ENCODE data around the gene SARDH. TPM values are rescaled to one million over a fixed set of nuclear protein-coding genes. Genes with fewer than 3 reads are reported as not detected.
A peak's percentile ranks its signal among the peaks of the same experiment; 100 is the strongest.

The SARDH gene
- polyA plus RNA-seq, 3 donors, result not detected

DNA sequence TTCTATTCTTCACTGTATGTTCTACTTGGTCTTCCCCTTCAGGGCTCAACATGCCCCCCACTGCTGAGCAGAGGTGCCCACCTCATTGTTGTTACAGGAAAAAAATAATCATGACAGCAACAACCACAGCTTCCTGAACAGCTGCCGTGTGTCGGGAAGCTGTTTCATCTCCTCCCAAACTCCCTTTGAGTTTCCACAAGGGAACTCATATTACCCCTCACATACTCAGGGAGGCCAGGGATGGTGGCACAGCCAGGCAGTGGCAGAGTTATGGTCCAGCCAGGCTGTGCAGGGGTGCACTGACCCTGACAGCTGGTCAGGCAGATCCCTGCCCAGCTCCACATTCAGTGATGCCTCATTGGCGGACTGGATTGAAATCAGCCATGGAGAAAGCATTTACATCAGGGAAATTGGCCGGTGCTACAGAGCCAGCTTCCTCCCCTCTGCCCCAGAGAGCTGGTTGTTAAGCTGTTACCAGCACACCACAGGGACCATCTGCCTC lies 37.3 kb downstream of the SARDH start:
- Histone ChIP-seq H3K79me2 (ENCODE audit: insufficient read depth, low read length) (no peaks in the 10 kb centered on the region), H3K4me3 (replicated peaks in 1 of 3; ENCODE audit: low read depth in 2 of 3, low read length in 3 of 3) (no peak overlapping the region)
- H3K4me1 Mint-ChIP-seq, result peaks cover 3% of the 10 kb centered on the region

DNA sequence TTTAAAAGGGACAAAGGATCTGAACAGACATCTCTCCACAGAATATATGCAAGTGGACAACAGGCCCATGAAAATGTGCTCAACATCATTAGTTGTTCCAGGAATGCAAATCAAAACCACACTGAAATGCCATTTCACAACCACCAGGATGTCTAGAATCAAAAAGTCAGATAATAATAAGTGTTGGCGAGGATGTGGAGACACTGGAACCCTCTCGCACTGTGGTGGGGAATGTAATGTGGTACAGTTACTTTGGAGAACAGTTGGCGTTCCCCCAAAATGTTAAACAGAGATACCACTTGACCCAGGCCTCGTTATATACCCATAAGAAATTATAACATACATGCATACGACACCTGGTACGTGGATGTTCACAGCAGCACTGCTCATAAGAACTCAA lies 38.6 kb downstream of the SARDH start:
- Histone ChIP-seq H3K4me3 (replicated peaks in 1 of 3; ENCODE audit: low read depth in 2 of 3, low read length in 3 of 3) (no peak overlapping the region), H3K36me3 (replicated peaks in 1 of 2; ENCODE audit: control insufficient read depth in 1 of 2, insufficient read depth in 2 of 2, low read length in 2 of 2) (no peaks in the 10 kb centered on the region), H3K4me1 (ENCODE audit: control insufficient read depth in 1 of 2, insufficient read depth in 2 of 2, low read length in 2 of 2) (peaks cover 9 to 12% of the 10 kb centered on the region in 2 donors), H3K27me3 (ENCODE audit: control insufficient read depth in 2 of 2, insufficient read depth in 2 of 2, low read length in 2 of 2) (peaks cover 0 to 26% of the 10 kb centered on the region in 2 donors), H3K4me2 (replicated peaks; ENCODE audit: extremely low read depth, low read length, poor library complexity, severe bottlenecking) (no peak overlapping the region), H3K27ac (ENCODE audit: low read depth in 1 of 2, low read length in 2 of 2) (no peak overlapping the region), H2AFZ (ENCODE audit: insufficient read depth, low read depth, low read length, poor library complexity, severe bottlenecking) (no peak overlapping the region), H3K9ac (ENCODE audit: insufficient read depth, low read length, poor library complexity, severe bottlenecking) (no peak overlapping the region), H4K20me1 (ENCODE audit: insufficient read depth, low read length) (no peaks in the 10 kb centered on the region), H3K79me2 (ENCODE audit: insufficient read depth, low read length) (no peaks in the 10 kb centered on the region), H3K9me3 (replicated peaks in 1 of 2; ENCODE audit: control insufficient read depth in 1 of 2, insufficient read depth in 1 of 2, low read length in 2 of 2) (no peaks in the 10 kb centered on the region)
- Mint-ChIP-seq H3K4me3 (no peak overlapping the region), H3K9me3 (peaks cover 0 to 3% (median 0%) of the 10 kb centered on the region in 7 donors), H3K4me1 (peaks cover 3% of the 10 kb centered on the region), H3K36me3 (no peaks in the 10 kb centered on the region), H3K27me3 (ENCODE audit: low read depth in 3 of 3) (peaks cover 23 to 39% (median 26%) of the 10 kb centered on the region in 3 donors), H3K27ac (no peak overlapping the region)
- TF ChIP-seq, protein P1, sequence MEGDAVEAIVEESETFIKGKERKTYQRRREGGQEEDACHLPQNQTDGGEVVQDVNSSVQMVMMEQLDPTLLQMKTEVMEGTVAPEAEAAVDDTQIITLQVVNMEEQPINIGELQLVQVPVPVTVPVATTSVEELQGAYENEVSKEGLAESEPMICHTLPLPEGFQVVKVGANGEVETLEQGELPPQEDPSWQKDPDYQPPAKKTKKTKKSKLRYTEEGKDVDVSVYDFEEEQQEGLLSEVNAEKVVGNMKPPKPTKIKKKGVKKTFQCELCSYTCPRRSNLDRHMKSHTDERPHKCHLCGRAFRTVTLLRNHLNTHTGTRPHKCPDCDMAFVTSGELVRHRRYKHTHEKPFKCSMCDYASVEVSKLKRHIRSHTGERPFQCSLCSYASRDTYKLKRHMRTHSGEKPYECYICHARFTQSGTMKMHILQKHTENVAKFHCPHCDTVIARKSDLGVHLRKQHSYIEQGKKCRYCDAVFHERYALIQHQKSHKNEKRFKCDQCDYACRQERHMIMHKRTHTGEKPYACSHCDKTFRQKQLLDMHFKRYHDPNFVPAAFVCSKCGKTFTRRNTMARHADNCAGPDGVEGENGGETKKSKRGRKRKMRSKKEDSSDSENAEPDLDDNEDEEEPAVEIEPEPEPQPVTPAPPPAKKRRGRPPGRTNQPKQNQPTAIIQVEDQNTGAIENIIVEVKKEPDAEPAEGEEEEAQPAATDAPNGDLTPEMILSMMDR (IDR thresholded peaks at IDR 0.05), result no peak
- WGBS (ENCODE audit: insufficient coverage), result no CpG with 5 or more reads among the region's 6 CpGs
- intact Hi-C loops (cut with micrococcal nuclease), result no loop called here
- no peak for DNase-seq

More for the DNA sequence above, 37.3 kb downstream of the SARDH start:
- no peak overlapping the region for H2AFZ ChIP-seq (ENCODE audit: insufficient read depth, low read depth, low read length, poor library complexity, severe bottlenecking)
- TF ChIP-seq, protein P1 (IDR thresholded peaks at IDR 0.05), result no peak
- Mint-ChIP-seq H3K9me3 (peaks cover 0 to 3% (median 0%) of the 10 kb centered on the region in 7 donors), H3K4me3 (peak overlapping the region in 1 of 2 donors; percentile 60), H3K27ac (peak overlapping the region in 1 of 7 donors; percentile 22), H3K36me3 (no peaks in the 10 kb centered on the region), H3K27me3 (ENCODE audit: low read depth in 3 of 3) (peaks cover 22 to 41% (median 26%) of the 10 kb centered on the region in 3 donors)
- no peak overlapping the region for H3K4me2 ChIP-seq (replicated peaks; ENCODE audit: extremely low read depth, low read length, poor library complexity, severe bottlenecking)
- H3K36me3 ChIP-seq (replicated peaks in 1 of 2; ENCODE audit: control insufficient read depth in 1 of 2, insufficient read depth in 2 of 2, low read length in 2 of 2), result no peaks in the 10 kb centered on the region
- H3K9me3 ChIP-seq (replicated peaks in 1 of 2; ENCODE audit: control insufficient read depth in 1 of 2, insufficient read depth in 1 of 2, low read length in 2 of 2), result no peaks in the 10 kb centered on the region
- intact Hi-C loops (cut with micrococcal nuclease), result no loop called here
- WGBS (ENCODE audit: insufficient coverage), result 27% methylated on average over 4 of the region's 4 CpGs
- no peaks in the 10 kb centered on the region for H4K20me1 ChIP-seq (ENCODE audit: insufficient read depth, low read length)
- no peak overlapping the region for H3K27ac ChIP-seq (ENCODE audit: low read depth in 1 of 2, low read length in 2 of 2)
- H3K4me1 ChIP-seq (ENCODE audit: control insufficient read depth in 1 of 2, insufficient read depth in 2 of 2, low read length in 2 of 2), result peaks cover 9 to 12% of the 10 kb centered on the region in 2 donors
- H3K9ac ChIP-seq (ENCODE audit: insufficient read depth, low read length, poor library complexity, severe bottlenecking), result no peak overlapping the region
- H3K27me3 ChIP-seq (ENCODE audit: control insufficient read depth in 2 of 2, insufficient read depth in 2 of 2, low read length in 2 of 2), result peaks cover 0 to 26% of the 10 kb centered on the region in 2 donors
- DNase-seq, result no peak
